ENCODE data around the gene ARHGAP6. TPM values are rescaled to one million over a fixed set of nuclear protein-coding genes. Genes with fewer than 3 reads are reported as not detected.

The ARHGAP6 gene
- total RNA-seq (2022; extraction: Qiagen RNA extraction; ENCODE audit: low read depth) = not detected in 5 replicates

GRCh38 chrX:11665168-11666111 lies at the start of gene ARHGAP6:
ARHGAP6 (minus strand) TSS chrX:11665920; CDS start chrX:11664828, 1,092 bp downstream.

GRCh38 chrX:11293113-11293512 lies 372.6 kb downstream of the ARHGAP6 start, which contains the start of gene AMELX:
AMELX (plus strand) TSS chrX:11293413; CDS start chrX:11294789, 1,376 bp downstream.

DNA sequence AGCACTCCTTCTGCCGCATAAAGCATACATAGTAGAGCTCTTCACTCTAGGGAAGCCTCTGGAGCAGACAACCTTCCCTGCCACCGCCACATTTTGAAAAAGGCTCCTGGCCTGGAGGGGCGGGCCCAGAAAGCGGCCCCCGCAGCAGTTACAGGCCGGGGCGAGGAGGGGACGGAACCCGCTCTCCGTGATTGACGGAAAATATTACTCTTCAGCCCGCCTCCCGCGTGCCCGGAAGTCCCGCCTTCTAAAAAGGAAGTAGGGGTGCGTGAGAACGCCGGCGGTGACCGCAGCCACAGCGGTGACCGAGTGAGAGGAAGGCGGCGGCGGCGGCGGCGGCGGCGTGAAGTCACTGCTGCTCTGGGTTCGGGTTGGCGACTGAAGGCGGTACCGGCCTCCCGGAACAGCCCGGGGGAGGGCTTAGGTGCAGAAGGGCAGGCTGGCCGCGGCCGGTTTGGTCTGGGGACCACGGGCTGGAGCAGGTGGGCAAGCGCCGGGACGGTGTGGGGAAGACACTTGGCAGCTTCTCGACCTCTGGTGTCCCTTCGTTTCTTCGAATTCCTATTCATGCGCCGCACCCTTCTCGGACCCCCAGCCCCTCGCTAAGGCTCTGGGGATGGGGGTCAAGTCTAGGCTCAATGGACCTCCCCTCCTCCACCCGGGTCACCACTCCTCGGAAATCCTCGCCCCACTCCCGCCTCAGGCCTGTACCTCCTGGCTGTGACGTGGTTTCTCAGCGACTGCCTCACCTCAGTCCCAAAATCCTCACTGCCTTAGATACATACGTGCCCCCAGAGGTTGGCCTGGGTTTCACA lies 554.5 kb downstream of the ARHGAP6 start, which contains the start of gene HCCS:
Gene HCCS, plus strand, starts transcription at position 296 of the 815 bp plus-strand sequence. CDS start 729 bp downstream, outside the sequence.

Other genes with a start within 250 kb of the ARHGAP6 start
- gene MSL3, start 92.3 kb upstream of the ARHGAP6 start, total RNA-seq (2022; extraction: Qiagen RNA extraction; ENCODE audit: low read depth) = 20.2 to 34.1 TPM (median 22.7 TPM) in 5 replicates